ENCODE results near the gene FCHSD2. TPM values are rescaled to one million over a fixed set of nuclear protein-coding genes. Genes with fewer than 3 reads are reported as not detected.

Gene FCHSD2
- total RNA-seq, 4 donors from 2014 or later: 20.4 to 42.4 (median 26.4) TPM

DNA sequence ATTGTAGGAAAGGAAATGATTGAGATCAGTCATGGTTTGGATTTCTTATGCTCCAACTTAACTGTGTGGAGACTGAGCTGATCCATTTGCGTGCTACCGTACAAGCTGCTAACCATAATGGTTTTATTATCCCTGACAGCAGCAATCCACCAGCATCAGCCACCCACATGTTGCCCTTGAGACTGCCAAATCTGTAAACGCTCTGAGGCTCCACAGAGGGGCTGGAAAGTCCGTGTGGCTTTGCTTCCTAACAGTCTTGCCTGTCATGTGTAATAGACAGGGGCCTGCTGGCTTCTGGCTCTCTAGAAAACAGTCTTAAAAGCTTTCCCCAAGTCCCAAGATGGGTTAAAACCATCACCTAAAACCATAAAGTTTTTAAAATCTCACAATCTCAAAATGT is 297.8 kb downstream of the FCHSD2 start:
- WGBS: 78% methylated on average over 4 of the region's 4 CpGs
- no peak for DNase-seq (ENCODE audit: extremely low spot score)
- H3K4me1 ChIP-seq: peaks cover 0 to 23% (median 0%) of the 10 kb centered on the region in 4 donors
- H3K27ac ChIP-seq (replicated peaks in 1 of 4): no peak overlapping the region
- H3K4me3 ChIP-seq: no peak overlapping the region
- no peaks in the 10 kb centered on the region for H3K9me3 ChIP-seq
- H3K36me3 ChIP-seq: peaks cover 13 to 66% (median 36%) of the 10 kb centered on the region in 4 donors
- TF ChIP-seq EP300 (IDR thresholded peaks at IDR 0.05) (no peak), POLR2AphosphoS5 (IDR thresholded peaks at IDR 0.05) (no peak), POLR2A (IDR thresholded peaks at IDR 0.05; ENCODE audit: low read depth) (no peak)
- TF ChIP-seq, protein P1, sequence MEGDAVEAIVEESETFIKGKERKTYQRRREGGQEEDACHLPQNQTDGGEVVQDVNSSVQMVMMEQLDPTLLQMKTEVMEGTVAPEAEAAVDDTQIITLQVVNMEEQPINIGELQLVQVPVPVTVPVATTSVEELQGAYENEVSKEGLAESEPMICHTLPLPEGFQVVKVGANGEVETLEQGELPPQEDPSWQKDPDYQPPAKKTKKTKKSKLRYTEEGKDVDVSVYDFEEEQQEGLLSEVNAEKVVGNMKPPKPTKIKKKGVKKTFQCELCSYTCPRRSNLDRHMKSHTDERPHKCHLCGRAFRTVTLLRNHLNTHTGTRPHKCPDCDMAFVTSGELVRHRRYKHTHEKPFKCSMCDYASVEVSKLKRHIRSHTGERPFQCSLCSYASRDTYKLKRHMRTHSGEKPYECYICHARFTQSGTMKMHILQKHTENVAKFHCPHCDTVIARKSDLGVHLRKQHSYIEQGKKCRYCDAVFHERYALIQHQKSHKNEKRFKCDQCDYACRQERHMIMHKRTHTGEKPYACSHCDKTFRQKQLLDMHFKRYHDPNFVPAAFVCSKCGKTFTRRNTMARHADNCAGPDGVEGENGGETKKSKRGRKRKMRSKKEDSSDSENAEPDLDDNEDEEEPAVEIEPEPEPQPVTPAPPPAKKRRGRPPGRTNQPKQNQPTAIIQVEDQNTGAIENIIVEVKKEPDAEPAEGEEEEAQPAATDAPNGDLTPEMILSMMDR (IDR thresholded peaks at IDR 0.05): no peak
- intact Hi-C loops (cut with DNase I): no loop called here
- H3K27me3 ChIP-seq: no peaks in the 10 kb centered on the region

DNA sequence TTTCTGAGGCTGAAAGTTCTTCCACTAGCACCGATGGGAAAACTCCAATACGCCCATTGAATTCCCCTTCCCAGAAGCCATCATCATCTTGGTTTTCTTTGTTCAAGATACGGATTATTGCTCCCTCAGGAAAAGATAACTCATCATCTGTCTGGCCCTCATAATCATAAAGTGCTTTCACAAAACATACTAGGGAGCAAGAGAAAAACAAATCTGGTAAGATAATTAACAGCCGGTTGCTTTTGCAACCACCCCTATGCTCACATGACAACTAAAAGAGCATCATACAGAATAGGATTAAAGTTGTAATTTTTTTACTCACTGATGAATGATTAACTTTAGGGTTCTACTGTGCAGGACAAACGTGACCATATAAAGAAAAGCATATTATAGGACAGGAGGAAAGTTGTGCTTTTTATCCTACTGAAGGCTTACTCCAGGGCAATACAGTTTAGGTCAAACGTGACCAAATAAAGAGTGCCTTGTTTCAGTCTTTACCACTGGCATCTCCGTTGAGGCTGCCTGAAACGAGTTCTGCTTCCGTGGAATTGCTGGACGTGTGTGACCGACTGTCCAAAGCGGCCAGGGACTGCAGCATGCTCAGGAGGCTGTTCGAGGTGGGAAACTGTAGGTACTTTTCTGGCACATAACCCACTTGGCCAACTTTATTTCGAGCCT is 299.3 kb downstream of the FCHSD2 start:
- WGBS: 88% methylated on average over 14 of the region's 14 CpGs
- Histone ChIP-seq H3K9me3 (no peaks in the 10 kb centered on the region), H3K4me1 (peaks cover 0 to 24% (median 2%) of the 10 kb centered on the region in 4 donors), H3K27me3 (no peaks in the 10 kb centered on the region), H3K27ac (replicated peaks in 1 of 4) (no peak overlapping the region), H3K36me3 (peaks cover 20 to 81% (median 47%) of the 10 kb centered on the region in 4 donors), H3K4me3 (no peak overlapping the region)
- no peak for TF ChIP-seq EP300 (IDR thresholded peaks at IDR 0.05)
- no peak for TF ChIP-seq POLR2AphosphoS5 (IDR thresholded peaks at IDR 0.05)
- TF ChIP-seq, protein P1 (IDR thresholded peaks at IDR 0.05): no peak
- no peak for TF ChIP-seq POLR2A (IDR thresholded peaks at IDR 0.05; ENCODE audit: low read depth)
- intact Hi-C loops (cut with DNase I): no loop called here
- no peak for DNase-seq (ENCODE audit: extremely low spot score)

DNA sequence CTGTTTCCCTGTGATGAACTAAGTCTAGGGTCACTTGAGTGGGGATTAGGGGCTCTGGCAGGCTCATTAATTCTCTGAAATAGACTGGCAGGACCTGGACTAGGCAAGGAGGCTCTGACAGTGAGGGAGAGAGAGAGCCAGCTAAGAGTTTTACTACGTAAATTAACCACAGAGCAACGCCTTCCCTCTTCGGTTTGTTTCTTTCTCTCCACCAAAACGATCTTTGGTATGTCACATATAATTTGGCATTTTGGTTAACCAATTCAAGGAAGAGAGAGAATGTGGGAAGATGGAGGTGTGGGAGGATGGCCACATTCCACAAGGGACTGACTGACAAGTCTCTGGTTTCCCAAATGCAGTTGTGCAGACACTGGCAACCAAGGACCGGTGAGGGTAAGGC is 300.0 kb downstream of the FCHSD2 start:
- Histone ChIP-seq H3K27ac (replicated peaks in 1 of 4) (no peak overlapping the region), H3K9me3 (no peaks in the 10 kb centered on the region), H3K4me3 (no peak overlapping the region), H3K4me1 (peaks cover 0 to 24% (median 2%) of the 10 kb centered on the region in 4 donors), H3K36me3 (peaks cover 25 to 86% (median 53%) of the 10 kb centered on the region in 4 donors), H3K27me3 (no peaks in the 10 kb centered on the region)
- 89% methylated on average over 5 of the region's 5 CpGs for WGBS
- intact Hi-C loops (cut with DNase I): no loop called here
- no peak for DNase-seq (ENCODE audit: extremely low spot score)
- TF ChIP-seq POLR2A (IDR thresholded peaks at IDR 0.05; ENCODE audit: low read depth): no peak
- TF ChIP-seq POLR2AphosphoS5 (IDR thresholded peaks at IDR 0.05): no peak
- no peak for TF ChIP-seq EP300 (IDR thresholded peaks at IDR 0.05)
- TF ChIP-seq, protein P1 (IDR thresholded peaks at IDR 0.05): no peak

DNA sequence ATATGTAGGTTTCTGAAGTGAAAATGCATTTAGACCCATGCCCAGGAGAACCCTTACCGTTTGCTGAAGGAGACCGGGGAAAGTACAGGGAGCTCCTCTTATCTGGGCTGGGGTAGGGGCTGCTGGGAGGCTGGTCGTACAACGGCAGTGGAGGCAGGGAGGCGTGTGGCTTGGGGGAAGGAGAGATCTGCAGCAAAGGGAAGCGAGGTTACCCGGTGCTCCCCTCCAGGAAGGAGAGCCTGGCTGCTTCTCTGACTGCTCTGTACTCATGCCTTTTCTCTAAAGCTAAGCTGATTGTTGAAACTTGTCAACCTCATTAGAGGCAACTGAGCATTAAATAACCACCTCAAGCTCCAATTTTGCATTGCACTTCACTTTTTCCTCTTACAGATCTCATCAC is 300.7 kb downstream of the FCHSD2 start:
- H3K27me3 ChIP-seq: no peaks in the 10 kb centered on the region
- H3K4me1 ChIP-seq: peaks cover 0 to 31% (median 5%) of the 10 kb centered on the region in 4 donors
- H3K36me3 ChIP-seq: peaks cover 25 to 84% (median 54%) of the 10 kb centered on the region in 4 donors
- no peak for DNase-seq (ENCODE audit: extremely low spot score)
- intact Hi-C loops (cut with DNase I): no loop called here
- TF ChIP-seq POLR2AphosphoS5 (IDR thresholded peaks at IDR 0.05) (no peak), POLR2A (IDR thresholded peaks at IDR 0.05; ENCODE audit: low read depth) (no peak), EP300 (IDR thresholded peaks at IDR 0.05) (no peak)
- TF ChIP-seq, protein P1 (IDR thresholded peaks at IDR 0.05): no peak
- H3K9me3 ChIP-seq: no peaks in the 10 kb centered on the region
- H3K27ac ChIP-seq (replicated peaks in 1 of 4): no peak overlapping the region
- WGBS: 89% methylated on average over 7 of the region's 7 CpGs
- no peak overlapping the region for H3K4me3 ChIP-seq
